ENCODE measurements around the gene PLEKHA7. TPM values are rescaled to one million over a fixed set of nuclear protein-coding genes. Genes with fewer than 3 reads are reported as not detected.

Gene PLEKHA7
- total and polyA plus RNA-seq, 5 donors from 2014 or later: 0.48 to 1.8 (median 0.73) TPM

- Histone ChIP-seq H3K4me1 (ENCODE audit: control insufficient read depth, insufficient read depth, low read length, poor library complexity, severe bottlenecking) (no peaks in the 10 kb centered on the region), H3K27ac (ENCODE audit: insufficient read depth, low read length, poor library complexity, severe bottlenecking) (no peak overlapping the region), H3K4me3 (ENCODE audit: low read depth, low read length) (no peak overlapping the region), H3K27me3 (ENCODE audit: control insufficient read depth, insufficient read depth, low read length) (no peaks in the 10 kb centered on the region), H3K9me3 (ENCODE audit: control insufficient read depth in 2 of 2, low read length in 2 of 2) (no peaks in the 10 kb centered on the region), H3K36me3 (ENCODE audit: control insufficient read depth, insufficient read depth, low read length) (no peaks in the 10 kb centered on the region)
- H3K36me3 Mint-ChIP-seq: no peaks in the 10 kb centered on the region
- H3K27ac Mint-ChIP-seq: no peak overlapping the region
- H3K9me3 Mint-ChIP-seq: no peaks in the 10 kb centered on the region
- no peak overlapping the region for H3K4me3 Mint-ChIP-seq
- peaks cover 11% of the 10 kb centered on the region for H3K27me3 Mint-ChIP-seq
- ATAC-seq (ENCODE audit: low read depth in 2 of 2) (no peak), DNase-seq (no peak)
- H3K4me1 Mint-ChIP-seq: peaks cover 0 to 7% (median 0%) of the 10 kb centered on the region in 4 donors
Observed at GRCh38 chr11:16942911-16943310, 71.3 kb downstream of the PLEKHA7 start.

DNA sequence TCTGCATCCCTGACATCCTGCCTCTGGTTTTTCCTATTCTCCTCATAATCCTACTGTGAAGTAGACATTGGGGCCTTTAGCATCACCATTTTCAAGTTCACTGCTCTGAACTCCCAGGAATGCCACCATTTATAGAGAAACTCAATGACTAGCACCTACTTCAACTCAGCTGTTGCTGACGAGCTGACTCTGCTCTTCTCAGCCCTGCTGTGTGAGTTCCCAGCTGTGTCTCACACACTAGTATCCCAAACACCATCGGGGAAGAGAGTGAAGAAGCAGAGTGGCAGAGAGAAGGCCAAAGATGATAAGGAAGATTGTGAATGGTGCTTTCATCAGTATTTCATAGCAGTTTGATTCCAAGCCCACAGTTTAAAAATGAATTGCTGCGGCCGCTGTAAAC, 71.9 kb downstream of the PLEKHA7 start:
- H3K9me3 ChIP-seq (ENCODE audit: control insufficient read depth in 2 of 2, low read length in 2 of 2): no peaks in the 10 kb centered on the region
- DNase-seq (no peak), ATAC-seq (ENCODE audit: low read depth in 2 of 2) (no peak)
- H3K4me3 ChIP-seq (ENCODE audit: low read depth, low read length): no peak overlapping the region
- Mint-ChIP-seq H3K4me3 (no peak overlapping the region), H3K36me3 (no peaks in the 10 kb centered on the region), H3K4me1 (peaks cover 0 to 7% (median 0%) of the 10 kb centered on the region in 4 donors), H3K27me3 (peaks cover 11% of the 10 kb centered on the region), H3K9me3 (no peaks in the 10 kb centered on the region), H3K27ac (no peak overlapping the region)
- no peaks in the 10 kb centered on the region for H3K36me3 ChIP-seq (ENCODE audit: control insufficient read depth, insufficient read depth, low read length)
- H3K4me1 ChIP-seq (ENCODE audit: control insufficient read depth, insufficient read depth, low read length, poor library complexity, severe bottlenecking): no peaks in the 10 kb centered on the region
- no peak overlapping the region for H3K27ac ChIP-seq (ENCODE audit: insufficient read depth, low read length, poor library complexity, severe bottlenecking)
- H3K27me3 ChIP-seq (ENCODE audit: control insufficient read depth, insufficient read depth, low read length): no peaks in the 10 kb centered on the region

DNA sequence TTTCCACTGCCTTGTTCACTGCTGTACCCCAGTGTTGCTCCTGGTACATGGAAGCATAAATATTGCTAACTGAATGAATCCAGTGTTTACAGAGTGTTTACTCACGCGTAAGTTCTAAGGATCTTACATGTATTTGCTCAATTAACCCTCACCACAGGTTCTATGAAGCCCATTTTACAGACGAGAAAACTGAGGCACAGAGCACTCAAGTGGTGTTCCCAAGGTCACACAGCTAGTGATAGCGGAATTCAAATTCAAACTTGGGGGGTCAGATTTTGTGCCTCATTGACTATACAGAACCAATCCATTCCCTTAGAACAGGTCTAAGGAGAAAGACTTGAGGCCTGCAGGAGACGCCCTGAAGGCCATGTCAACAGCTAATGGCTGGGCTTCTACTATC, 72.3 kb downstream of the PLEKHA7 start:
- Histone ChIP-seq H3K27ac (ENCODE audit: insufficient read depth, low read length, poor library complexity, severe bottlenecking) (no peak overlapping the region), H3K9me3 (ENCODE audit: control insufficient read depth in 2 of 2, low read length in 2 of 2) (no peaks in the 10 kb centered on the region), H3K27me3 (ENCODE audit: control insufficient read depth, insufficient read depth, low read length) (no peaks in the 10 kb centered on the region), H3K4me1 (ENCODE audit: control insufficient read depth, insufficient read depth, low read length, poor library complexity, severe bottlenecking) (no peaks in the 10 kb centered on the region), H3K4me3 (ENCODE audit: low read depth, low read length) (no peak overlapping the region), H3K36me3 (ENCODE audit: control insufficient read depth, insufficient read depth, low read length) (no peaks in the 10 kb centered on the region)
- Mint-ChIP-seq H3K4me3 (no peak overlapping the region), H3K27ac (no peak overlapping the region), H3K36me3 (no peaks in the 10 kb centered on the region), H3K27me3 (peaks cover 11% of the 10 kb centered on the region), H3K9me3 (no peaks in the 10 kb centered on the region), H3K4me1 (peaks cover 0 to 7% (median 0%) of the 10 kb centered on the region in 4 donors)
- no peak for DNase-seq
- ATAC-seq (ENCODE audit: low read depth in 2 of 2): no peak

DNA sequence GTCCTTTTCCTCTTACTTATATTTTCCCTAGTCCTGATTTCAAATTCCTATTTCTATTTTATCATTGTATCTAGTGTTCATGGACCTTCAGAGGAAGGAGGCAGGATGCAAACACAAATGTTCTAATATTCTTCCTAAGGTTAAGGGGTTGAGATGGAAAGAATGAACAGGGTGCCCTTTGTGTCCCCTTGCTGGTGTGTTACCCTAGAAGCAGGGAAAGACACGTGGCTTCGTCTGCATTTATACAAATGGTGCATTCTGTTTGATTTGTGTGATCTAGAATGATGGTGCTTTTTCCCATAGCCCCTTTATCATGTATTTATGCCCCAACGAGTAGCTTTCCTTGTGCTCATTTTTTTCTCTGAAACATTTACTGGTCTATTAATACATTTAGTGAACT, 76.2 kb downstream of the PLEKHA7 start:
- Histone ChIP-seq H3K4me3 (ENCODE audit: low read depth, low read length) (no peak overlapping the region), H3K36me3 (ENCODE audit: control insufficient read depth, insufficient read depth, low read length) (no peaks in the 10 kb centered on the region), H3K27me3 (ENCODE audit: control insufficient read depth, insufficient read depth, low read length) (no peaks in the 10 kb centered on the region), H3K4me1 (ENCODE audit: control insufficient read depth, insufficient read depth, low read length, poor library complexity, severe bottlenecking) (no peaks in the 10 kb centered on the region), H3K9me3 (ENCODE audit: control insufficient read depth in 2 of 2, low read length in 2 of 2) (no peaks in the 10 kb centered on the region), H3K27ac (ENCODE audit: insufficient read depth, low read length, poor library complexity, severe bottlenecking) (no peak overlapping the region)
- Mint-ChIP-seq H3K4me1 (peaks cover 0 to 2% (median 0%) of the 10 kb centered on the region in 4 donors), H3K27ac (no peak overlapping the region), H3K27me3 (peaks cover 10% of the 10 kb centered on the region), H3K4me3 (no peak overlapping the region), H3K36me3 (no peaks in the 10 kb centered on the region), H3K9me3 (no peaks in the 10 kb centered on the region)
- ATAC-seq (ENCODE audit: low read depth in 2 of 2): no peak
- DNase-seq: no peak

- Histone ChIP-seq H3K4me1 (ENCODE audit: control insufficient read depth, insufficient read depth, low read length, poor library complexity, severe bottlenecking) (no peaks in the 10 kb centered on the region), H3K27me3 (ENCODE audit: control insufficient read depth, insufficient read depth, low read length) (peaks cover 2% of the 10 kb centered on the region), H3K27ac (ENCODE audit: insufficient read depth, low read length, poor library complexity, severe bottlenecking) (no peak overlapping the region), H3K4me3 (ENCODE audit: low read depth, low read length) (no peak overlapping the region), H3K36me3 (ENCODE audit: control insufficient read depth, insufficient read depth, low read length) (no peaks in the 10 kb centered on the region), H3K9me3 (ENCODE audit: control insufficient read depth in 2 of 2, low read length in 2 of 2) (no peaks in the 10 kb centered on the region)
- no peak for ATAC-seq (ENCODE audit: low read depth in 2 of 2)
- H3K4me3 Mint-ChIP-seq: no peak overlapping the region
- H3K36me3 Mint-ChIP-seq: no peaks in the 10 kb centered on the region
- peaks cover 17% of the 10 kb centered on the region for H3K27me3 Mint-ChIP-seq
- DNase-seq: no peak
- no peaks in the 10 kb centered on the region for H3K4me1 Mint-ChIP-seq
- no peak overlapping the region for H3K27ac Mint-ChIP-seq
- no peaks in the 10 kb centered on the region for H3K9me3 Mint-ChIP-seq
Observed at GRCh38 chr11:16936643-16937042, 77.6 kb downstream of the PLEKHA7 start.

- Histone ChIP-seq H3K9me3 (ENCODE audit: control insufficient read depth in 2 of 2, low read length in 2 of 2) (no peaks in the 10 kb centered on the region), H3K36me3 (ENCODE audit: control insufficient read depth, insufficient read depth, low read length) (no peaks in the 10 kb centered on the region), H3K27me3 (ENCODE audit: control insufficient read depth, insufficient read depth, low read length) (peaks cover 2% of the 10 kb centered on the region), H3K4me1 (ENCODE audit: control insufficient read depth, insufficient read depth, low read length, poor library complexity, severe bottlenecking) (no peaks in the 10 kb centered on the region), H3K4me3 (ENCODE audit: low read depth, low read length) (no peak overlapping the region), H3K27ac (ENCODE audit: insufficient read depth, low read length, poor library complexity, severe bottlenecking) (no peak overlapping the region)
- no peak overlapping the region for H3K27ac Mint-ChIP-seq
- H3K4me3 Mint-ChIP-seq: no peak overlapping the region
- no peaks in the 10 kb centered on the region for H3K36me3 Mint-ChIP-seq
- ATAC-seq (ENCODE audit: low read depth in 2 of 2) (no peak), DNase-seq (peak in 2 of 3 donors; percentile 19 to 48)
- H3K27me3 Mint-ChIP-seq: peaks cover 17% of the 10 kb centered on the region
- no peaks in the 10 kb centered on the region for H3K9me3 Mint-ChIP-seq
- H3K4me1 Mint-ChIP-seq: no peaks in the 10 kb centered on the region
Observed at GRCh38 chr11:16935518-16936302, 78.5 kb downstream of the PLEKHA7 start.

DNA sequence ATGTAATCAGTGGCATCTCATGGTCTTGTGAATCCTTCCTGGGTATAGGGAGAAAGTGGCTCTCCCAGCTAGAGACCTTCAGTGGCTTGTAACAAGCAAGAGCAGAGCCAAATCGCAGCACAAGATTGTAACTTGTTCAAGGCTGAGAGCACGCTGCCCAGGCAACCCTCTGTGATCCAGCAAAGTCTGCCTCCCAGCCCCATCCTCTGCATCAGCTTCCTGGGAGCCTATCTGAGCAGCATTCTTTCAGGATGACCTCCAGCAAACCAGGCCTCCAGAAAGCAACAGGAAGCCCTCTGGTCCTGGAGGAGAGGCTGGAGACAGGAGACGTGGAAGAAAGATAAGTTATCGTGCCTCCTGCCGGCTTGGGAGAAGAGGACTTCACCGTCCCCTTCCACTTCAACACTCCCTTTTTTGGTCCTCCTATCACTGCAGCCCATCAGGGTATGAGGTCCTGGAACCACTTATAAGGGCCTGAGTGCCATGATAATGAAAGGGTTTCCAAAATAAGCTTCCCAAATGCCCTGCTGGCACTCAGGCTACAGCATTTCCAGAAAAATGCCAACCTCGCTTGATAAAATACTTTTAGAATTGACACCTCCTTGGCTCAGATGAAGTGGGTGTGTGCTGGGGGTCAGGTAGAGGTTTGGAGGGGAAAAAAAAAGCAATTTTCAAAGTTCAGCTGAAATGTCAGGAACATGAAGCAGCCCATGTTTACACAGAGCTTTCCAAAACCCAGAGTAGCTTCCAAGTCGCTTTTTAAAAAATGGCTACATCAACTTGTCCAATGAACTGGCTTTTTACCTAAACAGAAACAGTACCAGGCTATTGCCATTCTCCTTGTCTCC, 80.2 kb downstream of the PLEKHA7 start:
- H3K36me3 Mint-ChIP-seq: no peaks in the 10 kb centered on the region
- Histone ChIP-seq H3K36me3 (ENCODE audit: control insufficient read depth, insufficient read depth, low read length) (no peaks in the 10 kb centered on the region), H3K27me3 (ENCODE audit: control insufficient read depth, insufficient read depth, low read length) (peaks cover 2% of the 10 kb centered on the region), H3K9me3 (ENCODE audit: control insufficient read depth in 2 of 2, low read length in 2 of 2) (no peaks in the 10 kb centered on the region), H3K4me1 (ENCODE audit: control insufficient read depth, insufficient read depth, low read length, poor library complexity, severe bottlenecking) (no peaks in the 10 kb centered on the region), H3K27ac (ENCODE audit: insufficient read depth, low read length, poor library complexity, severe bottlenecking) (no peak overlapping the region), H3K4me3 (ENCODE audit: low read depth, low read length) (no peak overlapping the region)
- DNase-seq (no peak), ATAC-seq (ENCODE audit: low read depth in 2 of 2) (no peak)
- no peak overlapping the region for H3K4me3 Mint-ChIP-seq
- no peak overlapping the region for H3K27ac Mint-ChIP-seq
- H3K9me3 Mint-ChIP-seq: no peaks in the 10 kb centered on the region
- peaks cover 20% of the 10 kb centered on the region for H3K27me3 Mint-ChIP-seq
- H3K4me1 Mint-ChIP-seq: no peaks in the 10 kb centered on the region
